WTC11 (cell line): ENCODE results near the gene MAP3K21. TPM values are rescaled to one million over a fixed set of nuclear protein-coding genes. Genes with fewer than 3 reads are reported as not detected.

Experiments
- ATAC-seq: fragments of 200-7000 bp; cut with Tn5 transposase; 2 replicates; pipeline ENCODE4 v1.10.0; 2021; ENCODE audit warnings: mild to moderate bottlenecking, moderate library complexity
- CTCF ChIA-PET: fragments of 300-600 bp; sonication (Branson Sonifier 250); formaldehyde crosslinking; loops from one replicate; lab custom pipeline; 2021; ENCODE audit warnings: antibody characterized with exemption; lab: Charles Lee
- POLR2A ChIA-PET: fragments of 350-600 bp; sonication (Branson Sonifier 250); formaldehyde crosslinking; loops from one replicate; lab custom pipeline; 2021; ENCODE audit warnings: antibody characterized with exemption; lab: Charles Lee
- DNase-seq: peaks from one replicate; pipeline ENCODE4 v3.0.0; 2021; ENCODE audit warnings: low spot score
- H3K27ac Mint-ChIP-seq: 2 replicates; pipeline ENCODE4 v1.8.0; 2021; ENCODE audit warnings: mixed read lengths
- H3K27me3 Mint-ChIP-seq: 2 replicates; pipeline ENCODE4 v1.8.0; 2021; ENCODE audit warnings: low read depth, mild to moderate bottlenecking, moderate library complexity, mixed read lengths
- H3K36me3 Mint-ChIP-seq: 2 replicates; pipeline ENCODE4 v1.8.0; 2021; ENCODE audit warnings: mixed read lengths
- H3K4me1 Mint-ChIP-seq: 2 replicates; pipeline ENCODE4 v1.8.0; 2022; ENCODE audit warnings: mixed read lengths
- H3K4me3 Mint-ChIP-seq: 2 replicates; pipeline ENCODE4 v1.8.0; 2021; ENCODE audit warnings: mild to moderate bottlenecking, moderate library complexity, mixed read lengths
- H3K9me3 Mint-ChIP-seq: 2 replicates; pipeline ENCODE4 v1.8.0; 2021; ENCODE audit warnings: mixed read lengths
- ATF1 ChIP-seq: sonication (generic); formaldehyde crosslinking; IDR thresholded peaks from 2 replicates; pipeline ENCODE4 v1.8.1; 2023; ENCODE audit warnings: mild to moderate bottlenecking, moderate library complexity, missing genetic modification reagents
- ESRRA ChIP-seq: sonication (generic); formaldehyde crosslinking; IDR thresholded peaks from 2 replicates; pipeline ENCODE4 v1.8.1; 2022; ENCODE audit warnings: mild to moderate bottlenecking, missing genetic modification reagents, borderline replicate concordance
- FOXJ3 ChIP-seq: sonication (generic); formaldehyde crosslinking; IDR thresholded peaks from 2 replicates; pipeline ENCODE4 v1.9.0; 2021; ENCODE audit warnings: missing genetic modification reagents, mild to moderate bottlenecking, borderline replicate concordance
- GTF2I ChIP-seq: fragments of 250-450 bp; sonication (Bioruptor Pico); conservative IDR thresholded peaks from 2 replicates; pipeline ENCODE4 v1.4.0; 2021; ENCODE audit warnings: mild to moderate bottlenecking
- JAZF1 ChIP-seq: fragments of 250-450 bp; sonication (Bioruptor Pico); IDR thresholded peaks from 2 replicates; pipeline ENCODE4 v1.9.0; 2021; ENCODE audit warnings: moderate library complexity, mild to moderate bottlenecking, inconsistent platforms
- MXD4 ChIP-seq: fragments of 250-450 bp; sonication (Bioruptor Pico); IDR thresholded peaks from 2 replicates; pipeline ENCODE4 v1.8.0; 2021; ENCODE audit warnings: mild to moderate bottlenecking, moderate library complexity, borderline replicate concordance
- NFYB ChIP-seq: sonication (generic); formaldehyde crosslinking; conservative IDR thresholded peaks from 2 replicates; pipeline ENCODE4 v1.8.0; 2022; ENCODE audit warnings: low read depth, missing genetic modification reagents
- OVOL2 ChIP-seq: fragments of 250-450 bp; sonication (Bioruptor Pico); IDR thresholded peaks from 2 replicates; pipeline ENCODE4 v1.9.0; 2021; ENCODE audit warnings: mild to moderate bottlenecking, borderline replicate concordance
- SMAD4 ChIP-seq: sonication (generic); formaldehyde crosslinking; IDR thresholded peaks from 2 replicates; pipeline ENCODE4 v1.8.0; 2022; ENCODE audit warnings: mild to moderate bottlenecking, missing genetic modification reagents
- STAT6 ChIP-seq: sonication (generic); formaldehyde crosslinking; conservative IDR thresholded peaks from 2 replicates; pipeline ENCODE4 v1.8.1; 2023; ENCODE audit warnings: mild to moderate bottlenecking, low read depth, missing genetic modification reagents, moderate library complexity
- USF2 ChIP-seq: sonication (generic); formaldehyde crosslinking; IDR thresholded peaks from 2 replicates; pipeline ENCODE4 v1.8.1; 2023; ENCODE audit warnings: mild to moderate bottlenecking, missing genetic modification reagents, moderate library complexity
- ZBTB21 ChIP-seq: sonication (generic); formaldehyde crosslinking; IDR thresholded peaks from 2 replicates; pipeline ENCODE4 v1.8.1; 2023; ENCODE audit warnings: mild to moderate bottlenecking, missing genetic modification reagents, borderline replicate concordance
- ZNF121 ChIP-seq: sonication (generic); formaldehyde crosslinking; IDR thresholded peaks from 2 replicates; pipeline ENCODE4 v1.8.0; 2023; ENCODE audit warnings: missing genetic modification reagents
- ZNF263 ChIP-seq: sonication (generic); formaldehyde crosslinking; IDR thresholded peaks from 2 replicates; pipeline ENCODE4 v1.8.1; 2022; ENCODE audit warnings: low read depth, mild to moderate bottlenecking, moderate library complexity, missing genetic modification reagents
- ZNF396 ChIP-seq: fragments of 250-450 bp; sonication (Bioruptor Pico); IDR thresholded peaks from 2 replicates; pipeline ENCODE4 v1.8.0; 2021; ENCODE audit warnings: mild to moderate bottlenecking, moderate library complexity, borderline replicate concordance
- total RNA-seq: library from RNA; stranded (reverse); gene quantifications from 3 replicates; pipeline ENCODE4 v1.2.3, GENCODE V29; 2021
- TF ChIP-seq, protein P1 (sequence below): sonication (generic); formaldehyde crosslinking; IDR thresholded peaks from 2 replicates; pipeline ENCODE4 v1.8.0; 2022; ENCODE audit warnings: missing genetic modification reagents
- TF ChIP-seq, protein P2 (sequence below): fragments of 250-450 bp; sonication (Bioruptor Pico); IDR thresholded peaks from 2 replicates; pipeline ENCODE4 v1.9.0; 2021; ENCODE audit warnings: mild to moderate bottlenecking
- TF ChIP-seq, protein P3 (sequence below): sonication (generic); formaldehyde crosslinking; IDR thresholded peaks from 2 replicates; pipeline ENCODE4 v1.8.1; 2023; ENCODE audit warnings: mild to moderate bottlenecking, missing genetic modification reagents, moderate library complexity
- TF ChIP-seq, protein P4 (sequence below): sonication (generic); formaldehyde crosslinking; IDR thresholded peaks from 2 replicates; pipeline ENCODE4 v1.8.0; 2022; ENCODE audit warnings: mild to moderate bottlenecking, missing genetic modification reagents
- TF ChIP-seq, protein P5 (sequence below): sonication (generic); formaldehyde crosslinking; conservative IDR thresholded peaks from 2 replicates; pipeline ENCODE4 v1.8.1; 2022; ENCODE audit warnings: mild to moderate bottlenecking, missing genetic modification reagents

The MAP3K21 gene
- total RNA-seq, 1 experiment from 2014 or later: 24.0 TPM

GRCh38 chr1:233328142-233328921, 808 bp downstream of the MAP3K21 start (continued):
- TF ChIP-seq, protein P1, sequence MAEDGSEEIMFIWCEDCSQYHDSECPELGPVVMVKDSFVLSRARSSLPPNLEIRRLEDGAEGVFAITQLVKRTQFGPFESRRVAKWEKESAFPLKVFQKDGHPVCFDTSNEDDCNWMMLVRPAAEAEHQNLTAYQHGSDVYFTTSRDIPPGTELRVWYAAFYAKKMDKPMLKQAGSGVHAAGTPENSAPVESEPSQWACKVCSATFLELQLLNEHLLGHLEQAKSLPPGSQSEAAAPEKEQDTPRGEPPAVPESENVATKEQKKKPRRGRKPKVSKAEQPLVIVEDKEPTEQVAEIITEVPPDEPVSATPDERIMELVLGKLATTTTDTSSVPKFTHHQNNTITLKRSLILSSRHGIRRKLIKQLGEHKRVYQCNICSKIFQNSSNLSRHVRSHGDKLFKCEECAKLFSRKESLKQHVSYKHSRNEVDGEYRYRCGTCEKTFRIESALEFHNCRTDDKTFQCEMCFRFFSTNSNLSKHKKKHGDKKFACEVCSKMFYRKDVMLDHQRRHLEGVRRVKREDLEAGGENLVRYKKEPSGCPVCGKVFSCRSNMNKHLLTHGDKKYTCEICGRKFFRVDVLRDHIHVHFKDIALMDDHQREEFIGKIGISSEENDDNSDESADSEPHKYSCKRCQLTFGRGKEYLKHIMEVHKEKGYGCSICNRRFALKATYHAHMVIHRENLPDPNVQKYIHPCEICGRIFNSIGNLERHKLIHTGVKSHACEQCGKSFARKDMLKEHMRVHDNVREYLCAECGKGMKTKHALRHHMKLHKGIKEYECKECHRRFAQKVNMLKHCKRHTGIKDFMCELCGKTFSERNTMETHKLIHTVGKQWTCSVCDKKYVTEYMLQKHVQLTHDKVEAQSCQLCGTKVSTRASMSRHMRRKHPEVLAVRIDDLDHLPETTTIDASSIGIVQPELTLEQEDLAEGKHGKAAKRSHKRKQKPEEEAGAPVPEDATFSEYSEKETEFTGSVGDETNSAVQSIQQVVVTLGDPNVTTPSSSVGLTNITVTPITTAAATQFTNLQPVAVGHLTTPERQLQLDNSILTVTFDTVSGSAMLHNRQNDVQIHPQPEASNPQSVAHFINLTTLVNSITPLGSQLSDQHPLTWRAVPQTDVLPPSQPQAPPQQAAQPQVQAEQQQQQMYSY: no peak; the same call in 1 of the 2 replicates
- TF ChIP-seq NFYB (CRISPR knock-in tag) (no peak), ZNF396 (CRISPR knock-in tag) (no peak)

GRCh38 chr1:233331676-233332519, 4.4 kb downstream of the MAP3K21 start:
- Mint-ChIP-seq H3K27ac (peak overlapping the region; percentile 68; the same call in 1 of the 2 replicates), H3K27me3 (peaks cover 11% of the 10 kb centered on the region), H3K4me1 (peaks cover 42% of the 10 kb centered on the region), H3K9me3 (no peaks in the 10 kb centered on the region), H3K4me3 (no peak overlapping the region), H3K36me3 (no peaks in the 10 kb centered on the region)
- no peak for ATAC-seq
- CTCF ChIA-PET: interaction anchor here (1.4 to 1.9 kb wide), 2 partner anchors 11 to 30 kb away, joined by 3 to 4 read pairs; no protein-coding TSS in a partner anchor
- TF ChIP-seq ATF1 (no peak), OVOL2 (no peak), ESRRA (CRISPR knock-in tag) (no peak), USF2 (no peak), FOXJ3 (CRISPR knock-in tag) (no peak), MXD4 (CRISPR knock-in tag) (no peak), JAZF1 (no peak), ZNF263 (CRISPR knock-in tag) (no peak), SMAD4 (no peak), GTF2I (CRISPR knock-in tag) (no peak), ZBTB21 (no peak), ZNF121 (CRISPR knock-in tag) (no peak), STAT6 (no peak)
- TF ChIP-seq, protein P2, sequence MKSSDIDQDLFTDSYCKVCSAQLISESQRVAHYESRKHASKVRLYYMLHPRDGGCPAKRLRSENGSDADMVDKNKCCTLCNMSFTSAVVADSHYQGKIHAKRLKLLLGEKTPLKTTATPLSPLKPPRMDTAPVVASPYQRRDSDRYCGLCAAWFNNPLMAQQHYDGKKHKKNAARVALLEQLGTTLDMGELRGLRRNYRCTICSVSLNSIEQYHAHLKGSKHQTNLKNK (CRISPR knock-in tag): no peak
- TF ChIP-seq, protein P3, sequence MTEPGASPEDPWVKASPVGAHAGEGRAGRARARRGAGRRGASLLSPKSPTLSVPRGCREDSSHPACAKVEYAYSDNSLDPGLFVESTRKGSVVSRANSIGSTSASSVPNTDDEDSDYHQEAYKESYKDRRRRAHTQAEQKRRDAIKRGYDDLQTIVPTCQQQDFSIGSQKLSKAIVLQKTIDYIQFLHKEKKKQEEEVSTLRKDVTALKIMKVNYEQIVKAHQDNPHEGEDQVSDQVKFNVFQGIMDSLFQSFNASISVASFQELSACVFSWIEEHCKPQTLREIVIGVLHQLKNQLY: no peak
- TF ChIP-seq, protein P4, sequence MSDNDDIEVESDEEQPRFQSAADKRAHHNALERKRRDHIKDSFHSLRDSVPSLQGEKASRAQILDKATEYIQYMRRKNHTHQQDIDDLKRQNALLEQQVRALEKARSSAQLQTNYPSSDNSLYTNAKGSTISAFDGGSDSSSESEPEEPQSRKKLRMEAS (CRISPR knock-in tag): no peak
- TF ChIP-seq, protein P5, sequence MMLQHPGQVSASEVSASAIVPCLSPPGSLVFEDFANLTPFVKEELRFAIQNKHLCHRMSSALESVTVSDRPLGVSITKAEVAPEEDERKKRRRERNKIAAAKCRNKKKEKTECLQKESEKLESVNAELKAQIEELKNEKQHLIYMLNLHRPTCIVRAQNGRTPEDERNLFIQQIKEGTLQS (CRISPR knock-in tag): no peak
- DNase-seq: no peak
- POLR2A ChIA-PET: no interaction called here
